ENCODE data around the gene ZPBP2.
A peak's percentile ranks its signal among the peaks of the same experiment; 100 is the strongest.
"Not testable (repeated sequence)": the region's sequence is repeated elsewhere in the genome, so short reads cannot be mapped to it uniquely, and the experiment has no call there.

Gene ZPBP2

GRCh38 chr17:39867880-39868553, at the start of gene ZPBP2:
Gene ZPBP2, plus strand, starts transcription at chr17:39868202. Its CDS starts 153 bp downstream, at chr17:39868355.
- no peak for DNase-seq

GRCh38 chr17:39818358-39819000, 49.5 kb upstream of the ZPBP2 start:
- no peak for DNase-seq

- no peak for DNase-seq
These were observed 47.5 kb upstream of the ZPBP2 start for GRCh38 chr17:39820541-39820940.

- no peak for DNase-seq
These were observed 47.0 kb upstream of the ZPBP2 start for GRCh38 chr17:39820987-39821386.

GRCh38 chr17:39822051-39822451, 46.0 kb upstream of the ZPBP2 start:
- peak; percentile 75 for DNase-seq

- DNase-seq, result peak; percentile 15
These were observed 44.5 kb upstream of the ZPBP2 start for GRCh38 chr17:39823407-39824054.

GRCh38 chr17:39826334-39826733, 41.7 kb upstream of the ZPBP2 start:
- DNase-seq, result no peak

GRCh38 chr17:39828443-39828842, 39.6 kb upstream of the ZPBP2 start:
- no peak for DNase-seq

- DNase-seq, result no peak
These were observed 36.4 kb upstream of the ZPBP2 start for GRCh38 chr17:39831588-39831987.

GRCh38 chr17:39834017-39834416, 34.0 kb upstream of the ZPBP2 start:
- no peak for DNase-seq

- no peak for DNase-seq
These were observed 32.8 kb upstream of the ZPBP2 start for GRCh38 chr17:39835038-39835786.

- DNase-seq, result no peak
These were observed 31.9 kb upstream of the ZPBP2 start for GRCh38 chr17:39836117-39836516.

GRCh38 chr17:39838057-39838456, 29.9 kb upstream of the ZPBP2 start:
- no peak for DNase-seq

GRCh38 chr17:39838784-39839183, 29.2 kb upstream of the ZPBP2 start:
- no peak for DNase-seq

GRCh38 chr17:39841134-39841683, 26.8 kb upstream of the ZPBP2 start:
- no peak for DNase-seq

GRCh38 chr17:39845052-39845846, 22.8 kb upstream of the ZPBP2 start:
- DNase-seq, result no peak

GRCh38 chr17:39846205-39846604, 21.8 kb upstream of the ZPBP2 start:
- no peak for DNase-seq

- no peak for DNase-seq
These were observed 19.4 kb upstream of the ZPBP2 start for GRCh38 chr17:39848600-39848999.

GRCh38 chr17:39850186-39850585, 17.8 kb upstream of the ZPBP2 start:
- DNase-seq, result not testable (repeated sequence)

GRCh38 chr17:39852239-39852638, 15.8 kb upstream of the ZPBP2 start:
- DNase-seq, result peak; percentile 95

GRCh38 chr17:39854909-39855308, 13.1 kb upstream of the ZPBP2 start:
- peak; percentile 60 for DNase-seq
